HCT116 (cell line): ENCODE measurements around the gene TMEM61.

Experiments used
- CEBPB ChIP-seq: IDR thresholded peaks from 2 replicates; pipeline ENCODE4 v1.6.1; 2012; ENCODE audit warnings: low read depth
- EGR1 ChIP-seq: IDR thresholded peaks from 2 replicates; pipeline ENCODE4 v1.6.1; 2012; ENCODE audit warnings: low read depth
- EZH2 ChIP-seq: fragments of 200-600 bp; sonication (generic); IDR thresholded peaks from 2 replicates; pipeline ENCODE4 v1.6.1; 2017; ENCODE audit warnings: antibody characterized with exemption, mixed run types
- FOSL1 ChIP-seq: IDR thresholded peaks from 2 replicates; pipeline ENCODE4 v1.6.1; 2012; ENCODE audit warnings: low read depth
- JUND ChIP-seq: IDR thresholded peaks from 2 replicates; pipeline ENCODE4 v1.6.1; 2012
- POLR2A ChIP-seq: IDR thresholded peaks from 2 replicates; pipeline ENCODE4 v1.7.0; 2011; ENCODE audit warnings: borderline replicate concordance; ENCODE audit not compliant: insufficient read depth, insufficient read length; ENCODE audit errors: extremely low read depth
- POLR2AphosphoS5 ChIP-seq: IDR thresholded peaks from 2 replicates; pipeline ENCODE4 v1.6.1; 2011; ENCODE audit warnings: mild to moderate bottlenecking, low read depth, low read length, moderate library complexity
- SP1 ChIP-seq: IDR thresholded peaks from 2 replicates; pipeline ENCODE4 v1.6.1; 2012; ENCODE audit warnings: low read depth
- YY1 ChIP-seq: IDR thresholded peaks from 2 replicates; pipeline ENCODE4 v1.6.1; 2011; ENCODE audit warnings: low read length, low read depth, moderate library complexity, mild to moderate bottlenecking; ENCODE audit not compliant: insufficient replicate concordance; ENCODE audit errors: extremely low read depth
- ZNF274 ChIP-seq: fragments of 200-500 bp; sonication (Bioruptor generic); IDR thresholded peaks from 2 replicates; pipeline ENCODE4 v1.6.1; 2014; ENCODE audit warnings: mild to moderate bottlenecking, low read depth, low read length, inconsistent platforms
- TF ChIP-seq, protein P1 (sequence below), 3 experiments: fragments of 200-600 bp in 1 of 3; sonication (generic) in 1 of 3; IDR thresholded peaks in 2 of 3; conservative IDR thresholded peaks in 1 of 3; 2 replicates each; pipeline ENCODE4 v1.5.1; 2012 to 2017; ENCODE audit warnings: low read depth in 2 of 3, low read length in 2 of 3, antibody characterized with exemption in 1 of 3, borderline replicate concordance in 1 of 3, control low read depth in 1 of 3, mild to moderate bottlenecking in 1 of 3, mixed read lengths in 1 of 3, mixed run types in 1 of 3, moderate library complexity in 1 of 3; ENCODE audit not compliant: insufficient read depth in 1 of 3
- TF ChIP-seq, protein P2 (sequence below): IDR thresholded peaks from 2 replicates; pipeline ENCODE4 v1.6.1; 2012
- TF ChIP-seq, protein P3 (sequence below): IDR thresholded peaks from 2 replicates; pipeline ENCODE4 v1.6.1; 2012; ENCODE audit warnings: low read depth

DNA sequence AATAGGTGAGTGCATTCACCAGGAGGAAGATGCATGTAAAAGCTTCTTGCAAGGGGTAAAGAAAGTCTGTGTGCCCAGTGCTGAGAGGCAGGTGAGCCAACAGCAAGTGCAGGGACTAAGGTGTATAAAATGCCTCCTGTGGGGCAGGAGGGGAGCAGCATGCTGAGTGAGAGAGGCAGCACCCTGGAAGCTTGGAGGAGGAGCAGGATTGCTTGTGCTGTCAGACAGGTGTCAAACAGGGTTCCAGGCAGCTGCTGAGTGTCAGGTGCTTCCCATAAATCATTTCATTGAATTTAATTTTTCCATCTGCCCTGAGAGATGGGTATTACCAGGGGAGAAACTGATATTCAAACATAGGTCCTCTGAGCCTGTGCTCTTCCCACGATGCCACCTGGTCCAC lies 32.2 kb downstream of the TMEM61 start:
- TF ChIP-seq, protein P1, sequence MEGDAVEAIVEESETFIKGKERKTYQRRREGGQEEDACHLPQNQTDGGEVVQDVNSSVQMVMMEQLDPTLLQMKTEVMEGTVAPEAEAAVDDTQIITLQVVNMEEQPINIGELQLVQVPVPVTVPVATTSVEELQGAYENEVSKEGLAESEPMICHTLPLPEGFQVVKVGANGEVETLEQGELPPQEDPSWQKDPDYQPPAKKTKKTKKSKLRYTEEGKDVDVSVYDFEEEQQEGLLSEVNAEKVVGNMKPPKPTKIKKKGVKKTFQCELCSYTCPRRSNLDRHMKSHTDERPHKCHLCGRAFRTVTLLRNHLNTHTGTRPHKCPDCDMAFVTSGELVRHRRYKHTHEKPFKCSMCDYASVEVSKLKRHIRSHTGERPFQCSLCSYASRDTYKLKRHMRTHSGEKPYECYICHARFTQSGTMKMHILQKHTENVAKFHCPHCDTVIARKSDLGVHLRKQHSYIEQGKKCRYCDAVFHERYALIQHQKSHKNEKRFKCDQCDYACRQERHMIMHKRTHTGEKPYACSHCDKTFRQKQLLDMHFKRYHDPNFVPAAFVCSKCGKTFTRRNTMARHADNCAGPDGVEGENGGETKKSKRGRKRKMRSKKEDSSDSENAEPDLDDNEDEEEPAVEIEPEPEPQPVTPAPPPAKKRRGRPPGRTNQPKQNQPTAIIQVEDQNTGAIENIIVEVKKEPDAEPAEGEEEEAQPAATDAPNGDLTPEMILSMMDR (IDR thresholded peaks at IDR 0.05 in 2 of 3, conservative IDR thresholded peaks at IDR 0.05 in 1 of 3; ENCODE audit: borderline replicate concordance in 1 of 3, insufficient read depth in 1 of 3, low read depth in 2 of 3, low read length in 2 of 3), result no peak
- TF ChIP-seq JUND (no peak), POLR2A (no peak), CEBPB (no peak), YY1 (no peak), EZH2 (no peak), POLR2AphosphoS5 (no peak), FOSL1 (no peak), ZNF274 (no peak), SP1 (no peak), EGR1 (no peak)
- TF ChIP-seq, protein P2, sequence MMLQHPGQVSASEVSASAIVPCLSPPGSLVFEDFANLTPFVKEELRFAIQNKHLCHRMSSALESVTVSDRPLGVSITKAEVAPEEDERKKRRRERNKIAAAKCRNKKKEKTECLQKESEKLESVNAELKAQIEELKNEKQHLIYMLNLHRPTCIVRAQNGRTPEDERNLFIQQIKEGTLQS, result no peak
- TF ChIP-seq, protein P3, sequence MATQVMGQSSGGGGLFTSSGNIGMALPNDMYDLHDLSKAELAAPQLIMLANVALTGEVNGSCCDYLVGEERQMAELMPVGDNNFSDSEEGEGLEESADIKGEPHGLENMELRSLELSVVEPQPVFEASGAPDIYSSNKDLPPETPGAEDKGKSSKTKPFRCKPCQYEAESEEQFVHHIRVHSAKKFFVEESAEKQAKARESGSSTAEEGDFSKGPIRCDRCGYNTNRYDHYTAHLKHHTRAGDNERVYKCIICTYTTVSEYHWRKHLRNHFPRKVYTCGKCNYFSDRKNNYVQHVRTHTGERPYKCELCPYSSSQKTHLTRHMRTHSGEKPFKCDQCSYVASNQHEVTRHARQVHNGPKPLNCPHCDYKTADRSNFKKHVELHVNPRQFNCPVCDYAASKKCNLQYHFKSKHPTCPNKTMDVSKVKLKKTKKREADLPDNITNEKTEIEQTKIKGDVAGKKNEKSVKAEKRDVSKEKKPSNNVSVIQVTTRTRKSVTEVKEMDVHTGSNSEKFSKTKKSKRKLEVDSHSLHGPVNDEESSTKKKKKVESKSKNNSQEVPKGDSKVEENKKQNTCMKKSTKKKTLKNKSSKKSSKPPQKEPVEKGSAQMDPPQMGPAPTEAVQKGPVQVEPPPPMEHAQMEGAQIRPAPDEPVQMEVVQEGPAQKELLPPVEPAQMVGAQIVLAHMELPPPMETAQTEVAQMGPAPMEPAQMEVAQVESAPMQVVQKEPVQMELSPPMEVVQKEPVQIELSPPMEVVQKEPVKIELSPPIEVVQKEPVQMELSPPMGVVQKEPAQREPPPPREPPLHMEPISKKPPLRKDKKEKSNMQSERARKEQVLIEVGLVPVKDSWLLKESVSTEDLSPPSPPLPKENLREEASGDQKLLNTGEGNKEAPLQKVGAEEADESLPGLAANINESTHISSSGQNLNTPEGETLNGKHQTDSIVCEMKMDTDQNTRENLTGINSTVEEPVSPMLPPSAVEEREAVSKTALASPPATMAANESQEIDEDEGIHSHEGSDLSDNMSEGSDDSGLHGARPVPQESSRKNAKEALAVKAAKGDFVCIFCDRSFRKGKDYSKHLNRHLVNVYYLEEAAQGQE, result no peak
